DND-41 (cell line): ENCODE measurements around the gene GIPC2.

ENCODE experiments used
- EZH2 ChIP-seq: IDR thresholded peaks from 3 replicates; pipeline ENCODE4 v1.6.1; 2012; ENCODE audit warnings: borderline replicate concordance, low read depth, mild to moderate bottlenecking, moderate library complexity, low read length, inconsistent platforms; ENCODE audit not compliant: severe bottlenecking
- TF ChIP-seq, protein P1 (sequence below): IDR thresholded peaks from 2 replicates; pipeline ENCODE4 v1.5.1; 2012; ENCODE audit warnings: borderline replicate concordance, low read length, moderate library complexity, mild to moderate bottlenecking; ENCODE audit not compliant: poor library complexity, severe bottlenecking; ENCODE audit errors: extremely low read depth

GRCh38 chr1:78071696-78072095 lies 25.9 kb downstream of the GIPC2 start:
- TF ChIP-seq, protein P1, sequence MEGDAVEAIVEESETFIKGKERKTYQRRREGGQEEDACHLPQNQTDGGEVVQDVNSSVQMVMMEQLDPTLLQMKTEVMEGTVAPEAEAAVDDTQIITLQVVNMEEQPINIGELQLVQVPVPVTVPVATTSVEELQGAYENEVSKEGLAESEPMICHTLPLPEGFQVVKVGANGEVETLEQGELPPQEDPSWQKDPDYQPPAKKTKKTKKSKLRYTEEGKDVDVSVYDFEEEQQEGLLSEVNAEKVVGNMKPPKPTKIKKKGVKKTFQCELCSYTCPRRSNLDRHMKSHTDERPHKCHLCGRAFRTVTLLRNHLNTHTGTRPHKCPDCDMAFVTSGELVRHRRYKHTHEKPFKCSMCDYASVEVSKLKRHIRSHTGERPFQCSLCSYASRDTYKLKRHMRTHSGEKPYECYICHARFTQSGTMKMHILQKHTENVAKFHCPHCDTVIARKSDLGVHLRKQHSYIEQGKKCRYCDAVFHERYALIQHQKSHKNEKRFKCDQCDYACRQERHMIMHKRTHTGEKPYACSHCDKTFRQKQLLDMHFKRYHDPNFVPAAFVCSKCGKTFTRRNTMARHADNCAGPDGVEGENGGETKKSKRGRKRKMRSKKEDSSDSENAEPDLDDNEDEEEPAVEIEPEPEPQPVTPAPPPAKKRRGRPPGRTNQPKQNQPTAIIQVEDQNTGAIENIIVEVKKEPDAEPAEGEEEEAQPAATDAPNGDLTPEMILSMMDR: no peak
- TF ChIP-seq EZH2: no peak
